K562 (cell line): ENCODE data around the gene TGFBR2. TPM values are rescaled to one million over a fixed set of nuclear protein-coding genes. Genes with fewer than 3 reads are reported as not detected.

Source experiments
- ATAC-seq: fragments of 200-7000 bp; cut with Tn5 transposase; 3 replicates; pipeline ENCODE4 v1.9.1; 2020; ENCODE audit warnings: moderate library complexity
- BruUV-seq: library from RNA; stranded (reverse); fragments of 400-500 nt; replicated peaks from 2 replicates; lab custom pipeline; 2021; lab: Mats Ljungman, UMichigan
- CTCF ChIA-PET: fragments of 300-600 bp; formaldehyde crosslinking; extraction: SDS; loops from one replicate; lab custom pipeline; 2021; ENCODE audit warnings: low intra/inter-chr PET ratio; lab: Yijun Ruan, JAX
- POLR2A ChIA-PET: fragments of 300-600, 350-650 bp; sonication (Branson Sonifier 250); formaldehyde crosslinking; extraction: SDS; loops from one replicate; lab custom pipeline; 2021; ENCODE audit warnings: antibody characterized with exemption, inconsistent platforms; lab: Yijun Ruan, JAX
- DNase-seq, 4 experiments: peaks; one replicate each; pipeline versions ENCODE4 v3.0.0 to v3.0.0-alpha.2; 2011 to 2018; ENCODE audit warnings: low spot score in 3 of 4, mixed read lengths in 3 of 4; ENCODE audit errors: extremely low read depth in 1 of 4
- FAIRE-seq: peaks from 2 replicates; lab custom pipeline; 2011; peaks lifted over from hg19 to GRCh38; lab: Jason Lieb, UNC
- H2AFZ ChIP-seq: 2 replicates; pipeline ENCODE4 v1.6.0; 2011; ENCODE audit warnings: low read depth, low read length, control low read depth, inconsistent platforms
- H3K27ac ChIP-seq: fragments of 200-600 bp; 3 replicates; pipeline ENCODE4 v1.8.0; 2011; ENCODE audit warnings: low read depth, mild to moderate bottlenecking, control low read depth, inconsistent platforms, low read length, moderate library complexity, mixed read lengths; ENCODE audit errors: extremely low read depth
- H3K27me3 ChIP-seq, 2 experiments: fragments of 300-600 bp in 1 of 2; 2 replicates in 1 of 2; 3 replicates in 1 of 2; pipeline versions ENCODE4 v1.6.0 to v1.8.0; 2011; ENCODE audit warnings: inconsistent platforms in 2 of 2, low read length in 2 of 2, mild to moderate bottlenecking in 1 of 2, mixed read lengths in 1 of 2, moderate library complexity in 1 of 2; ENCODE audit not compliant: control insufficient read depth in 2 of 2, insufficient read depth in 2 of 2
- H3K36me3 ChIP-seq: fragments of 300-600 bp; 3 replicates; pipeline ENCODE4 v1.8.0; 2011; ENCODE audit warnings: mild to moderate bottlenecking, low read length, inconsistent platforms; ENCODE audit not compliant: control insufficient read depth, insufficient read depth
- H3K4me1 ChIP-seq, 2 experiments: fragments of 200-600 bp in 1 of 2; replicated peaks in 1 of 2; 2 replicates in 1 of 2; 3 replicates in 1 of 2; pipeline versions ENCODE4 v1.5.1 to v1.8.0; 2011; ENCODE audit warnings: inconsistent platforms in 2 of 2, low read length in 2 of 2, mild to moderate bottlenecking in 1 of 2, mixed read lengths in 1 of 2, moderate library complexity in 1 of 2; ENCODE audit not compliant: control insufficient read depth in 2 of 2, insufficient read depth in 2 of 2
- H3K4me2 ChIP-seq: 2 replicates; pipeline ENCODE4 v1.6.1; 2011; ENCODE audit warnings: low read length, control low read depth, inconsistent platforms, mixed read lengths; ENCODE audit not compliant: insufficient read depth
- H3K4me3 ChIP-seq: fragments of 200-600 bp; sonication (generic), shearing (Covaris generic); 2 replicates; pipeline ENCODE4 v1.5.1; 2016; ENCODE audit warnings: control low read depth, inconsistent platforms
- H3K79me2 ChIP-seq: fragments of 200-600 bp; 3 replicates; pipeline ENCODE4 v1.8.0; 2011; ENCODE audit warnings: low read length, inconsistent platforms; ENCODE audit not compliant: control insufficient read depth, insufficient read depth
- H3K9ac ChIP-seq, 2 experiments: 2 replicates each; pipeline versions ENCODE4 v1.6.0 to v1.6.1; 2011; ENCODE audit warnings: low read depth in 2 of 2, low read length in 2 of 2, control low read depth in 1 of 2, inconsistent platforms in 1 of 2, mild to moderate bottlenecking in 1 of 2, mixed read lengths in 1 of 2; ENCODE audit not compliant: insufficient read depth in 1 of 2
- H3K9me1 ChIP-seq: one replicate; pipeline ENCODE4 v1.6.0; 2011; ENCODE audit warnings: inconsistent platforms, mild to moderate bottlenecking, low read length, moderate library complexity; ENCODE audit not compliant: control insufficient read depth, insufficient read depth
- H3K9me3 ChIP-seq: replicated peaks from 2 replicates; pipeline ENCODE4 v1.5.1; 2011; ENCODE audit warnings: low read depth, low read length, inconsistent platforms; ENCODE audit not compliant: control insufficient read depth, insufficient read depth
- H4K20me1 ChIP-seq: replicated peaks from 2 replicates; pipeline ENCODE4 v1.6.1; 2011; ENCODE audit warnings: low read length, inconsistent platforms, mixed read lengths; ENCODE audit not compliant: control insufficient read depth, insufficient read depth
- BHLHE40 ChIP-seq: IDR thresholded peaks from 2 replicates; pipeline ENCODE4 v1.6.1; 2011; ENCODE audit warnings: low read length, improper control_type of control experiment
- CBFA2T2 ChIP-seq: fragments of 450-650 bp; conservative IDR thresholded peaks from 2 replicates; pipeline ENCODE4 v1.6.1; 2017; ENCODE audit warnings: mild to moderate bottlenecking
- DIDO1 ChIP-seq: fragments of 450-650 bp; IDR thresholded peaks from 2 replicates; pipeline ENCODE4 v1.6.1; 2016; ENCODE audit warnings: low read depth, missing biosample characterization, missing genetic modification characterization
- E2F5 ChIP-seq: sonication (generic); formaldehyde crosslinking; IDR thresholded peaks from 2 replicates; pipeline ENCODE4 v1.8.0; 2022; ENCODE audit warnings: mild to moderate bottlenecking, missing genetic modification reagents
- GABPA ChIP-seq: fragments of 200-800 bp; sonication (Bioruptor generic); conservative IDR thresholded peaks from 2 replicates; pipeline ENCODE4 v1.6.1; 2016; ENCODE audit warnings: low read depth, missing genetic modification characterization, missing compliant biosample characterization
- GTF2B ChIP-seq: IDR thresholded peaks from 2 replicates; pipeline ENCODE4 v1.6.1; 2011; ENCODE audit not compliant: insufficient read length; ENCODE audit errors: extremely low read depth
- GTF2E2 ChIP-seq: fragments of 200-800 bp; sonication (Bioruptor generic); IDR thresholded peaks from 2 replicates; pipeline ENCODE4 v1.6.1; 2016; ENCODE audit warnings: missing genetic modification characterization, missing compliant biosample characterization
- GTF2F1 ChIP-seq: IDR thresholded peaks from 2 replicates; pipeline ENCODE4 v1.6.1; 2011; ENCODE audit warnings: low read depth, low read length, improper control_type of control experiment
- MLLT1 ChIP-seq, 2 experiments: fragments of 450-650 bp; IDR thresholded peaks; 2 replicates each; pipeline ENCODE4 v1.6.1; 2016
- PHF8 ChIP-seq: fragments of 200-600 bp; sonication (generic); IDR thresholded peaks from 2 replicates; pipeline ENCODE4 v1.6.1; 2012; ENCODE audit warnings: mixed run types, mild to moderate bottlenecking, inconsistent platforms, low read length, moderate library complexity, borderline replicate concordance
- PHTF2 ChIP-seq: fragments of 250-450 bp; sonication (Bioruptor Pico); IDR thresholded peaks from 2 replicates; pipeline ENCODE4 v1.5.0; 2021; ENCODE audit warnings: mild to moderate bottlenecking
- SMARCB1 ChIP-seq: IDR thresholded peaks from 2 replicates; pipeline ENCODE4 v1.6.1; 2011; ENCODE audit warnings: improper control_type of control experiment, low read depth; ENCODE audit not compliant: insufficient read length
- TARDBP ChIP-seq: fragments of 450-650 bp; IDR thresholded peaks from 2 replicates; pipeline ENCODE4 v1.6.1; 2016
- ZNF165 ChIP-seq: fragments of 250-450 bp; sonication (Bioruptor Pico); IDR thresholded peaks from 2 replicates; pipeline ENCODE4 v1.4.0; 2020; ENCODE audit warnings: borderline replicate concordance
- ZNF239 ChIP-seq: fragments of 250-450 bp; sonication (Bioruptor Pico); IDR thresholded peaks from 2 replicates; pipeline ENCODE4 v1.4.0; 2020; ENCODE audit warnings: mild to moderate bottlenecking
- ZNF280A ChIP-seq: fragments of 450-650 bp; IDR thresholded peaks from 2 replicates; pipeline ENCODE4 v1.6.1; 2018; ENCODE audit warnings: mild to moderate bottlenecking, low read depth; ENCODE audit not compliant: partially characterized antibody
- ZNF639 ChIP-seq, 2 experiments: fragments of 200-800 bp in 1 of 2; sonication (Bioruptor generic) in 1 of 2; sonication (generic) in 1 of 2; formaldehyde crosslinking in 1 of 2; IDR thresholded peaks in 1 of 2; conservative IDR thresholded peaks in 1 of 2; 2 replicates each; pipeline versions ENCODE4 v1.5.0 to v1.6.1; 2016 to 2020; ENCODE audit warnings: missing compliant biosample characterization in 1 of 2, missing genetic modification characterization in 1 of 2, missing genetic modification reagents in 1 of 2
- ZNF75A ChIP-seq: fragments of 450-650 bp; formaldehyde crosslinking; IDR thresholded peaks from 2 replicates; pipeline ENCODE4 v1.4.0; 2020; ENCODE audit warnings: mild to moderate bottlenecking
- WGBS: fragments of 100-300 bp; shearing (Covaris generic); methylation state at CpG from one replicate; pipeline ENCODE4 v1.1.6; 2016; ENCODE audit warnings: low coverage, mixed read lengths; ENCODE audit not compliant: insufficient coverage; ENCODE audit errors: missing lambda C conversion rate; 5-methylcytosine and 5-hydroxymethylcytosine counted together
- in situ Hi-C: fragments of 300-500 bp; cut with MboI; formaldehyde crosslinking; loops from 4 replicates; pipeline ENCODE4 v1.15.0; 2018; ENCODE audit warnings: inconsistent platforms, mixed read lengths
- intact Hi-C: fragments of 100-400 bp; cut with micrococcal nuclease; formaldehyde crosslinking; loops from 2 replicates; pipeline ENCODE4 v1.14.2; 2022
- polyA plus RNA-seq, 8 experiments: library from polyadenylated mRNA; depleted of rRNA in 4 of 8; stranded (reverse) in 5 of 8; unstranded in 3 of 8; fragments of >200 nt; fragmentation: Nextera tagmentation in 2 of 8; fragmentation: Illumina TruSeq in 1 of 8; extraction: Ambion mirVana in 2 of 8; extraction: Trizol in 1 of 8; gene quantifications; 2 replicates each; pipeline versions ENCODE4 v1.2.1 to v1.2.3, GENCODE V29; 2011 to 2014; ENCODE audit warnings: inconsistent platforms in 1 of 8, missing spikeins in 1 of 8
- total RNA-seq, 7 experiments: library from RNA; depleted of rRNA in 6 of 7; stranded (reverse); fragments of >200 nt in 6 of 7; fragmentation: Illumina TruSeq in 2 of 7; extraction: Trizol in 2 of 7; gene quantifications; 2 replicates each; pipeline versions ENCODE4 v1.2.1 to v1.2.3, GENCODE V29; 2011 to 2021; ENCODE audit warnings: low replicate concordance in 1 of 7

The TGFBR2 gene
- total and polyA plus RNA-seq, 9 of the 15 experiments (the other 6 are each of a cell fraction or from before 2014, with no cell fraction given), result 0.11 to 0.84 (median 0.24) TPM

- POLR2A ChIA-PET, result no interaction called here
- Histone ChIP-seq H3K27me3 (no peaks in the 10 kb centered on the region), H3K36me3 (no peaks in the 10 kb centered on the region), H3K9me3 (no peaks in the 10 kb centered on the region), H3K4me3 (no peak overlapping the region), H4K20me1 (no peaks in the 10 kb centered on the region), H3K9ac (no peak overlapping the region), H3K4me1 (no peaks in the 10 kb centered on the region)
- no TSS peak for BruUV-seq
- ATAC-seq, result no peak
- no peak for FAIRE-seq
- intact Hi-C loops, result no loop called here
- in situ Hi-C loops, result no loop called here
- no peak for DNase-seq
- TF ChIP-seq MLLT1 (IDR thresholded peaks at IDR 0.05) (no peak), ZNF165 (CRISPR knock-in tag) (no peak), ZNF639 (CRISPR knock-in tag; conservative IDR thresholded peaks at IDR 0.05 in 1 of 2, IDR thresholded peaks at IDR 0.05 in 1 of 2) (no peak), CBFA2T2 (no peak), SMARCB1 (no peak), E2F5 (CRISPR knock-in tag) (no peak), TARDBP (no peak), GTF2E2 (tag) (no peak), GTF2F1 (no peak), GABPA (tag) (no peak), GTF2B (no peak), PHTF2 (CRISPR knock-in tag) (no peak), BHLHE40 (no peak), DIDO1 (tag) (no peak), ZNF239 (CRISPR knock-in tag) (no peak), PHF8 (no peak), ZNF280A (no peak), ZNF75A (CRISPR knock-in tag) (no peak)
- TF ChIP-seq, all 486 proteins: peak for 0
- CTCF ChIA-PET, result no interaction called here
- H2AFZ ChIP-seq, result no peak overlapping the region
- H3K27ac ChIP-seq, result no peak overlapping the region
- H3K9me1 ChIP-seq, result no peaks in the 10 kb centered on the region
- 0% methylated on average over 4 of the region's 4 CpGs for WGBS
- no peak overlapping the region for H3K4me2 ChIP-seq
- no peaks in the 10 kb centered on the region for H3K79me2 ChIP-seq
Measured at GRCh38 chr3:30578479-30578878, 27.9 kb upstream of the TGFBR2 start.
